HG03378 (cell line): ENCODE results near the gene RTP5.
"Not testable (repeated sequence)": the region's sequence is repeated elsewhere in the genome, so short reads cannot be mapped to it uniquely, and the experiment has no call there.

ENCODE experiments used
- ATAC-seq: cut with Tn5 transposase; IDR thresholded peaks from one replicate; pipeline ENCODE4 v1.9.1; 2021; ENCODE audit warnings: mild to moderate bottlenecking, moderate library complexity; ENCODE audit not compliant: unreplicated experiment

RTP5 gene

GRCh38 chr2:241922411-241922810 lies 52.9 kb downstream of the RTP5 start:
- ATAC-seq, result no peak

GRCh38 chr2:241922816-241923601 lies 53.5 kb downstream of the RTP5 start:
- not testable (repeated sequence) for ATAC-seq
